HG03045 (cell line): ENCODE results near the gene CDK5R2.
"Not testable (repeated sequence)": the region's sequence is repeated elsewhere in the genome, so short reads cannot be mapped to it uniquely, and the experiment has no call there.

Experiments used
- ATAC-seq: cut with Tn5 transposase; IDR thresholded peaks from one replicate; pipeline ENCODE4 v1.9.1; 2021; ENCODE audit warnings: mild to moderate bottlenecking, moderate library complexity; ENCODE audit not compliant: unreplicated experiment

Gene CDK5R2

GRCh38 chr2:218959141-218959731 lies at the start of gene CDK5R2:
Gene CDK5R2 (plus strand): TSS chr2:218959666. CDS start chr2:218959821, 155 bp downstream.
- peak; percentile 97 for ATAC-seq

GRCh38 chr2:218910741-218911140 lies 48.7 kb upstream of the CDK5R2 start:
- ATAC-seq, result no peak

GRCh38 chr2:218920504-218920903 lies 39.0 kb upstream of the CDK5R2 start:
- no peak for ATAC-seq

GRCh38 chr2:218924757-218925156 lies 34.7 kb upstream of the CDK5R2 start:
- no peak for ATAC-seq

- no peak for ATAC-seq
These were observed 34.0 kb upstream of the CDK5R2 start for GRCh38 chr2:218925434-218925833.

GRCh38 chr2:218927422-218927821 lies 32.0 kb upstream of the CDK5R2 start:
- no peak for ATAC-seq

- ATAC-seq, result no peak
These were observed 31.6 kb upstream of the CDK5R2 start for GRCh38 chr2:218927876-218928275.

- ATAC-seq, result not testable (repeated sequence)
These were observed 29.0 kb upstream of the CDK5R2 start for GRCh38 chr2:218930488-218930887.

- not testable (repeated sequence) for ATAC-seq
These were observed 27.7 kb upstream of the CDK5R2 start for GRCh38 chr2:218931751-218932150.

GRCh38 chr2:218944759-218945404 lies 14.6 kb upstream of the CDK5R2 start:
- ATAC-seq, result no peak

- no peak for ATAC-seq
These were observed 12.8 kb upstream of the CDK5R2 start for GRCh38 chr2:218946621-218947020.

- ATAC-seq, result no peak
These were observed 7.3 kb upstream of the CDK5R2 start for GRCh38 chr2:218952160-218952559.

- no peak for ATAC-seq
These were observed 6.0 kb upstream of the CDK5R2 start for GRCh38 chr2:218953366-218953954.

GRCh38 chr2:218954541-218955300 lies 4.7 kb upstream of the CDK5R2 start:
- ATAC-seq, result no peak

- no peak for ATAC-seq
These were observed 3.4 kb upstream of the CDK5R2 start for GRCh38 chr2:218956039-218956438.

- no peak for ATAC-seq
These were observed 1.8 kb upstream of the CDK5R2 start for GRCh38 chr2:218957671-218958070.

- ATAC-seq, result no peak
These were observed 1.2 kb upstream of the CDK5R2 start for GRCh38 chr2:218958276-218958675.

GRCh38 chr2:218959761-218960308 lies 369 bp downstream of the CDK5R2 start:
- no peak for ATAC-seq

GRCh38 chr2:218960309-218961165 lies 1.1 kb downstream of the CDK5R2 start:
- no peak for ATAC-seq

GRCh38 chr2:218961229-218961628 lies 1.8 kb downstream of the CDK5R2 start:
- ATAC-seq, result no peak
